ENCODE results near the gene MECR. TPM values are rescaled to one million over a fixed set of nuclear protein-coding genes. Genes with fewer than 3 reads are reported as not detected.

Gene MECR
- total RNA-seq, 1 experiment from 2014 or later, result 42.9 TPM

DNA sequence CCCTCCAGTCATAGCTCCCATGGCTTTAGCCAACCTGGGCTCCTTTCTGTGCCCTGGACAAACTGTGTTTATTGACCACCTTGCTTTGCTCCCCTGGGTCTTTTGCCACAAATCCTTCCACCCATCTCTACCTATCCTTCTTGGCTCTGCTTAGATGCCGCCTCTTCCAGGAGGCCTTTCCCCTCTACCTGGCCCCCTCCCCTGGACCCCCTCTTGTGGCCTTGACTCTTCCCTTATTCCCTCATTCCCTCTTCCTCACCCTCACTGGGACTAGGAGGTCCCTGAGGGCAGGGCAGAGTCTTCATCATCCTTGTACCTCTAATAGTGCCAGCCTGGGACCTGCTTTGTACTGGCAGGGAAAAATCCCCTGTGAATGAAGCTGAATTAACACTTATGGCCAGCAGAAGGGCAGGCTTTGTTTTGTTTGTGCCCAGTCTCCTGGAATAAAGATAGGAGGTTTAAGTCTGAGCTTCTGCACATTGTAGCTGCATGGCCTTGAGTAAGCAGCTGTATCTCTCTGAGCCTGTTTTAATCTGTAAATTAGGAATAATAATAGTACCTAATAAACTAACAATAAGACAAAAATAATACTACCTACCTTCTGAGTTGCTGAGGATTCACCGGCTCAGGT is 19.3 kb upstream of the MECR start:
- H3K4me1 ChIP-seq (ENCODE audit: control insufficient read depth in 1 of 2, insufficient read depth in 2 of 2, low read length in 2 of 2), result peaks cover 0 to 5% of the 10 kb centered on the region in 2 experiments; a peak in 1 of 4 replicates
- POLR2A ChIA-PET, result no interaction called here
- no peak overlapping the region for H3K4me2 ChIP-seq (ENCODE audit: low read length)
- H3K9me3 ChIP-seq (ENCODE audit: control insufficient read depth in 1 of 2, insufficient read depth in 1 of 2, low read depth in 1 of 2, low read length in 2 of 2), result no peaks in the 10 kb centered on the region
- H3K9me2 ChIP-seq (ENCODE audit: insufficient read depth), result no peaks in the 10 kb centered on the region
- no peak overlapping the region for H3K4me3 ChIP-seq (replicated peaks in 1 of 2; ENCODE audit: low read depth in 1 of 2, low read length in 2 of 2)
- no peak for ATAC-seq
- no peaks in the 10 kb centered on the region for H3K36me3 ChIP-seq (ENCODE audit: control insufficient read depth in 1 of 2, insufficient read depth in 2 of 2, low read length in 2 of 2)
- intact Hi-C loops (cut with micrococcal nuclease), result loop anchor here (5.0 to 10.0 kb wide), 2 partner anchors 95 to 167 kb away; no protein-coding TSS in a partner anchor
- RAD21 ChIA-PET (ENCODE audit: low non-redundant PET in 1 of 2, low total read pairs in 2 of 2, uncharacterized antibody in 2 of 2, unreplicated experiment in 2 of 2), result no interaction called here
- no peak overlapping the region for H3K9ac ChIP-seq (ENCODE audit: low read length)
- TF ChIP-seq EZH2phosphoT487 (IDR thresholded peaks at IDR 0.05; ENCODE audit: borderline replicate concordance), result no peak
- no peak for TF ChIP-seq TCF7L2 (IDR thresholded peaks at IDR 0.05; ENCODE audit: borderline replicate concordance, extremely low read depth, insufficient read depth, insufficient read length)
- no peak for TF ChIP-seq POLR2A (IDR thresholded peaks at IDR 0.05; ENCODE audit: borderline replicate concordance, extremely low read depth, insufficient read depth, insufficient read length)
- no peak for TF ChIP-seq EGR1 (IDR thresholded peaks at IDR 0.05; ENCODE audit: low read depth)
- peaks cover 12% of the 10 kb centered on the region; the same call in 1 of the 2 replicates for H3K79me2 ChIP-seq (ENCODE audit: insufficient read depth, low read length)
- DNase-seq (ENCODE audit: low read depth, low spot score), result no peak
- no peaks in the 10 kb centered on the region for H3K27me3 ChIP-seq (ENCODE audit: insufficient read depth, low read length)
- H3K27ac ChIP-seq (ENCODE audit: low read depth, low read length), result no peak overlapping the region
- no peaks in the 10 kb centered on the region for H4K20me1 ChIP-seq (ENCODE audit: insufficient read depth)
- no TSS peak for BruUV-seq (replicated peaks)
- CTCF ChIA-PET, result no interaction called here
- no peak overlapping the region for H2AFZ ChIP-seq (ENCODE audit: low read depth, low read length, poor library complexity, severe bottlenecking)

DNA sequence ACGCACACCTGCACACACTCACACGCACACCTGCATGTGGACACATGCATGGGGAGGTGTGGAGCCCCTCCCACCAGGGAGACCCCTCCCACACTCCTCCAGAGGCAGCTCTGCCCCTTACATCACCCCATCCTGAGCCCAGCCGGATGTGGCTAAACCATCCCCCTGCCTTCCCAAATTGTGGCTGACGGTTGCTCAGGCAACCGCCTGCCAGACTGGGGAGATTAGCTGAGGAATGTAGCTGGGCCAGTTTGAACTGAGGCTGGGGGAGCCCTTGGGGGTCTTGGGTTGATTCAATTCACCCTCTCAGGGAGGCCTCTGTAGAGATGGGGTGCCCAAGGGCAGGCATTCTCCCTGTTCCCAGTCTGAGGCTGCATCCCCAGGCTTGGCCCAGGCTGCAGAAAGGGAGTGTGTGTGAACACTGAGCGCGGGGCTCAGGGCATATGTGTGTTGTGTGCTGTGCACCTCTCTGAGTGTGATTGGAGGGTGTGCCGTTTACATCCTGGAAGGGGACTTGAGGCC is 18.5 kb upstream of the MECR start:
- no peak for TF ChIP-seq SP1 (IDR thresholded peaks at IDR 0.05; ENCODE audit: low read depth)
- Histone ChIP-seq H3K4me2 (ENCODE audit: low read length) (no peak overlapping the region), H2AFZ (ENCODE audit: low read depth, low read length, poor library complexity, severe bottlenecking) (no peak overlapping the region), H3K4me3 (replicated peaks in 1 of 2; ENCODE audit: low read depth in 1 of 2, low read length in 2 of 2) (no peak overlapping the region), H3K4me1 (ENCODE audit: control insufficient read depth in 1 of 2, insufficient read depth in 2 of 2, low read length in 2 of 2) (peaks cover 0 to 5% of the 10 kb centered on the region in 2 experiments; a peak in 1 of 4 replicates), H3K9ac (ENCODE audit: low read length) (no peak overlapping the region), H3K36me3 (ENCODE audit: control insufficient read depth in 1 of 2, insufficient read depth in 2 of 2, low read length in 2 of 2) (no peaks in the 10 kb centered on the region), H3K27ac (ENCODE audit: low read depth, low read length) (no peak overlapping the region), H3K9me3 (ENCODE audit: control insufficient read depth in 1 of 2, insufficient read depth in 1 of 2, low read depth in 1 of 2, low read length in 2 of 2) (no peaks in the 10 kb centered on the region), H4K20me1 (ENCODE audit: insufficient read depth) (no peaks in the 10 kb centered on the region), H3K27me3 (ENCODE audit: insufficient read depth, low read length) (no peaks in the 10 kb centered on the region), H3K79me2 (ENCODE audit: insufficient read depth, low read length) (peaks cover 12% of the 10 kb centered on the region; the same call in 1 of the 2 replicates), H3K9me2 (ENCODE audit: insufficient read depth) (no peaks in the 10 kb centered on the region)
- ChIA-PET POLR2A (no interaction called here), CTCF (no interaction called here), RAD21 (ENCODE audit: low non-redundant PET in 1 of 2, low total read pairs in 2 of 2, uncharacterized antibody in 2 of 2, unreplicated experiment in 2 of 2) (no interaction called here)
- no TSS peak for BruUV-seq (replicated peaks)
- intact Hi-C loops (cut with micrococcal nuclease), result loop anchor here (5.0 to 10.0 kb wide), 2 partner anchors 96 to 168 kb away; no protein-coding TSS in a partner anchor
- DNase-seq (ENCODE audit: low read depth, low spot score), result no peak
- no peak for ATAC-seq
